Activated gamma-delta T cell treated with Interleukin-2 at 50 U/mL for 16 hours (primary cell): ENCODE results near the gene CELF4.

Source experiments
- DNase-seq: peaks from one replicate; pipeline ENCODE4 v3.0.0-alpha.2; 2020

The CELF4 gene

DNA sequence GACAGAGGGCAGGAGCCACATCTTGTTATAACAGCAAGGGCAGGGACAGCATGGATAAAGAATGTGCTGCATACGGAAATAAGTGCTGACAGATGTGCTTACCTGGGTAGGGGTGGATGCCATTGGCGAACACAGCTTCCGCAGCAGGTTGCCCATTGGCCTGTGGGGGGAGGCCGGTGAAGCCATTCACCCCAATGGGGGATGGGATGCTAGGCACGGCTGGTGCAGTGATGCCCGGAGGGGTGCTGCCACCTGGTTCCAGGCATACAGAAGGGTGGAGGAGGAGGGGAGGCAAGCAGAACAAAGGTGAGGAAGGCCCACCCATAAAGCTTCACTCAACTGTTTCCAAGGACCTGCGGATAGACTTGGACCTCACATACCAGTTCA, 294.9 kb downstream of the CELF4 start:
- no peak for DNase-seq

DNA sequence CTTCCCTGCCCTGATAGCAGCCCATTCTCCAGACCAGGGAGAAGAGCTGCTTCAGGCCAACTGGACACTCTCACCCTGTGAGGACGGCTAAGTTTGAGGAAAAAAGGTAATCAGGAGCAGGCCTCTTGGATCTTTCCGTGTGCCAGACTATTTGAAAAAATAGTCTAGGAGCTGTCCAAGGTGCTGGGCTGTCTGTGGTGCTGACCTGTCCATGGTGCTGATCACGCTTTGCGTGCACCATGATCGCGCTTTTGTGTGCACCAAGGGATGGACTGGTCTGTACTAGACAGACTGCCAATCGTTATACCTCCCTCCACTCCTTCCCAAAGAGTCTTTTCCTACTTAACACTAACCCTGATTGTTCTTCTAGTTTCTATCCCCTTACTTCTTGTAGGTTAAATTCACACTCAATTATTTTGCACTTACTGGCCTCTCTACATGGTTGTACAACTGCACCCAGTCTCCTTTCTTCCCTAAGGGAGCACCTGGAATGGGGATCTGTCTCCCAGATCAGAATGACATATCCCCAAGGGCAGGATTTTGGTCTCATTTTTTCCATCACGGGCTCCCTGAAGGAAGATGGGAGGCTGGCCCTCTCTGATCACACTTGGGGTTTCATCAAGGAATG, 295.4 kb downstream of the CELF4 start:
- DNase-seq, result no peak

DNA sequence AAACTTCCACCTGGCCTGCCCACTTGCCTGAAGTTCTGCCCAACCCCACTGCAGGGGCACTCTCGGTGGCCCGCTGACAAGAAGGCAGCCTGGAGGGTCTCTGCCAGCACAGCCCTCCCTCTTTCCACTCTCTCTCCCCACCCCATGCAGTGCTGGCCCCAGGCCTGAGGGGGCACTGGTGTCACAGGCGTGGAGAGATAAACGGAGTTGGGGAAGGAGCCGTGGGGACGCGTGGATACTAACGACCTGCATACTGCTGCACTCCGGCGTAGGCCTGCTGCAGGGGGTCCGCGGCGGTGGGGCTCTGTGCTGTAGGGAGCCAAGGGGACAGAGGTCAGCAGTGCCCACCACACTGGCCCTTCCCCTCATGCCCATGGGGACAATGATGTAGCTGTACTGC, 299.3 kb downstream of the CELF4 start:
- no peak for DNase-seq

DNA sequence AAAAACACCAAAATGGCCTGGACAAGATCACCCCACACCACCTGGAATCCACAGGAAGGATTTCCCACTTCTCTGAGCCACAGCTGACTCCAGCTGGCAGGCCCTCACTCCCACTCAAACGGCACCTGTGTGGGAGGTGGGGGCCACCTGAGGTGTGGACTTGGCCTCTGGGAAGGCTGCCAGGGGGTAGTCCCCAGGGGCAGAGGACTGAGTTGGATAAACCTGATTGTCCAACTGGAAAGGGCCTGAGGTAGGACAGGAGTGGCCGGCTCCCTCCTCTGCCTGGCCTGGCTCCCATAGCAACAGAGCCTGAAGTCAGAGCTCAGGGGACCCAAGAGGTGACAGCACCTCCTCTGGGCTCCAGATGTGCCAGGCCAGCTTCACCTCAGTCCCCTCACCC, 300.2 kb downstream of the CELF4 start:
- DNase-seq, result no peak

DNA sequence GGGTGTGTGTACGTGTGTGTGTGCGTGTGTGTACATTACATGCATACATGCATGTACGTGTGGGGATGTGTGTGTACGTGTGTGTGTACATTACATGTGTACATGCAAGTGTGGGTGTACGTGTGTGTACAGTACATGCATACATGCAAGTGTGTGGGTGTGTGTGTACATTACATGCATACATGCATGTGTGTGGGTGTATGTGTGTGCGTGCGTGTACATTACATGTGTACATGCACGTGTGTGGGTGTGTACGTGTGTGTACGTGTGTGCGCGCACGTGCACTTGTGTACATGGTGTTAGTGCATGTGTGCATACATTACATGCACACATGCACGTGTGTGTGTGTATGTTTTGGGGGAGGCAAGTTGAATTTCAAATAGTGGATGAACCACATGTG, 300.6 kb downstream of the CELF4 start:
- DNase-seq, result no peak

DNA sequence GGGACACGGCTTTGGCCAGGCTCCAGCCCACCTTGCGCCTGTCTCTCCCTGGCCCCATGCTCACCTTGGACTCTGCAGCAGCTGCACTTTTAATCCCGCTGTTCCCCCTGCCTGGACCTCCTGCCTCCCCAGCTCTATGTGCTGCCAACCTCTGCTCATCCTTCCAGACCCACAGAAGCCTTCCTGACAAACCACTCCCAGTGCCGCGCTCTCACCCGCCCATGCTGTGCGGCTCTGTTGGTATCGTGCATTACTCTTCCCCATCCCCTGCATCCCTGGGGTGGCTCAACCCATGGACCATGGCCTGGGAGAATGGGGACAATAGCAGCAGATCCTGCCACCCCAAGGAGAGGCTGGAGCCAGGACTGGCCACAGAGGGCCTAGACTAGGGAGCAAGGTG, 303.6 kb downstream of the CELF4 start:
- no peak for DNase-seq

DNA sequence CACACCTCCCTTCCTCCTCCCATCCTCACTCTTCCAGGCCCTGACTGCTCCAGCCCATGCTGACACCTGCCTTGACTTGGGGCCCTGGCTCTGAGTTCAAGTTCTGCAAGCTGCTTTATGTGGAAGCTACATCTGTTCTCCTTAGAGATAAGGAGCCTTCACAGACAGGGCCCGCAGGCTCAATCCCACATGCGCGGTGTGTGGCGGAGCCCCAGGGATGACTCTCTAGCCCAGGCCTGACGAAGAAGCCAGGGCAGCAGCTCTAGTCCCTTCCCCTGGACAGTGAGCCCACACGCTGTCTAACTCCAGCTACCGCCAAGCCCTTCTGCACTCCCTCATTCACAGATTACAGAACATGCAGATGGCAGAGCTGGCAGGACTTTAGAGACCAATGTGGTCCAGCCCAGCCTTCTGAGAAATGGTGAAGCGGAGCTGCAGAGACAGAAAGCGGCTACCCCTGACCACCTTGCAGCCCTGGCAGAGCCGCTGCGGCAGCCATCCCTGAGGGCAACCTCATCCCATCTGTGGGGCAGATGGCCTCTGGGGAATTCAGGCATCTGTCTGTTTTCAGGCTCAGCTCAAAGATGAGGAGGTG, 304.3 kb downstream of the CELF4 start:
- no peak for DNase-seq

DNA sequence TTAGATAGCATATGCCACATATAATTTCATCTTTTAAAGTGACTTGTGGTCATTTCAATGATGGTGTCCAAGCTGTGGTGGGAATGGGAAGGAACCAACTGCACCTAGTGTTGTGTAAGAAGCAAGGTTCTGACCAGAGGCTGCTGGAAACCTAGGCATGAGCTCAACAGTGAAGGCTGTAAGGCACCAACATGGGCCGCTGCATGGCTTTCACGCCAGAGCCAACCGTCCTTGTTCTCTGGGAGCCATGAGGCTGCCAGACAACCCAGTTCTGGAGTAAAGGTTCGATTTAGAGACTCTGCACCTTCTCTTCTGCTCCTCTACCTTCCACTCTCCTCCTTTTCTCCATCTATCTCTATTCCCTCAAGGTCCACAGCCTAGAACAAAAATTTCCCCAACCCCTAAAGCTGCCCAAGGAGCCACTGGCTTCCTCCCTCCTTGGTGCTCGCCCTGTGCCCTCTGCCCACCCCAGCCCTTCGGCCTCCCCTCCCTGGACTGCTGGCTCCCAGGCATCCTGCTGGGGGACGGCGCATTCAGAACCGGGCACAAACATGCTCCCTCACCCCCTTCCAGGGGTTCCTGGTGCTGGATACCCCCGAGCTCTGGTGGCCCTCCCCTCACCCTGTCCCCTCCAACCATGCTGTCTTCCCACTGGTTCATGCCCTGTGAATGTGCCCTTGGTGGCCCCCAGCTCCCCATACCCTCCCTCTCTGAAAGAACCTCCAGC, 305.1 kb downstream of the CELF4 start:
- DNase-seq, result no peak

DNA sequence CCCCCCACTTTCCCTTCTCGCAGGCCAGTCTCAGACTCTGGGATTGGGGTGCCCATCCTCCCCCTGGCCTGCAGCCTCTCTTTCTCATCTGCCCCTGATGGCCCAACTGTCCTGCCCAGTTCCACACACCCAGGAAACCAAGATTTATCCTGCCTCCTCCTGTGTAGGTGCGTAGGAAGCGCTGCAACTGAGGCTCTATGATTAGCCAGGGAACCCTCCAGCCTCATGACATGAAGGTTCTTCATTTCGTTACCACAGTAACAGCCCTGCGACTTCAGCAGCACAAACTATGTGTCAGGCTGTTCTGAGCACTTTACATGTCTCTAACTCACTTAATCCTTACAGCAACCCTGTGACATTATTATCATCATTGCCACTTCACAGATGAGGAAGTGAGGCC, 305.9 kb downstream of the CELF4 start:
- no peak for DNase-seq

DNA sequence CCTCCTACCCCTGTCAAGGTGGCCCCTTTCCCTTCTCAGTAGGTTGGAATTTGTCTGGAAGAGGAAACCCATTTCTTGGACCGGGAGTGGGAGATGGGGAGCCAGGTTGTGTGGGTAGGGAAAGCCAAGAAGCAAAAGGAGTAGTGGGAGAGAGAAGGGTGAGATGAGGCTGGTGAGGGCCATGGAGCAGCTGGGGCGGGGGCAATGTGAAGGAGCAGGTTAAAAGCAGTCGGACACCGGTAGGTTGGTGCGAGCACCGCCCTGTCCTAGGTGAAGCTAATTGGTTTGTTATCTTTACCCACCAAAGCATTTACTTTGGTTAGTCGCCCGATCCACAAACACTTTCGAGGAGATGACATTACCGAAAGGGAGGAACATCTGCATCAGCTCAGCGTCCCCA, 306.8 kb downstream of the CELF4 start:
- DNase-seq, result no peak

DNA sequence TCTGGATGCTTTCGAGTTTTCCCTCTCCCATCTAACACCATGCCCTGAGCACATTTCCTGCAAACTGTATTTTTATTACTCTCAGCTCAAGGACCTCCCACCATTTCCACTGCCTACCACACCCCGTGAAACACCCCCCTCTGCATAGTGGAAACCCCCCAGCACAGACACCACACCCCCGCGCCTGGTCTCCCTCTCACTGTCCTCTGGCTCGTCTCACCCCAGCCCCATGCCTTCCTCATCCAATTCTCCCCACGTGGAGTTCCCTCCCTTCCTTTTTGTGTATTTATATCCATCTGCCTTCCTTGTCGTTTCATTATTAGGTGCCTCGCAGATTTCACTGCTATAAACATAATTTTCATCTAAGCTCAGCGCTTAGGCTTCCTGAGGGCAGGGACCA, 307.5 kb downstream of the CELF4 start:
- DNase-seq, result no peak

DNA sequence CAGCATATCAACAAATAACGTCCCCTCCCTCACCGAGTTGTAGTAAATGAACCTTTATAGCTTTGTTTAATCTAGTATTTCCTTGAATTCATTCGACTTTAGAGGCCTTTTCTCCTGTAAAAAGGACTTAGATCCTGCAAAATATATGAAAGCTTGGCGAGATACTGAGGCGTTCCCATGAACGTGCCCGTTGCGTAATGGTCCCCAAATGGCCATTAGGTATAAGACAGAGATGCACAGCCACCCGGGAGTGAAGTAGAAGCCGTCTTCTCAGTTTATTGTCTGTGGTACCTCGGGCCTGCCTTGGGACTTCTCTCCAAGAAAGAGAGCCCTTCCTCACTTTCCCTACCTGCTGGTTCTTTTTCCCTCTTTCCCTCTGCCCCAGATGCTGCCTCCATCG, 310.6 kb downstream of the CELF4 start:
- no peak for DNase-seq

DNA sequence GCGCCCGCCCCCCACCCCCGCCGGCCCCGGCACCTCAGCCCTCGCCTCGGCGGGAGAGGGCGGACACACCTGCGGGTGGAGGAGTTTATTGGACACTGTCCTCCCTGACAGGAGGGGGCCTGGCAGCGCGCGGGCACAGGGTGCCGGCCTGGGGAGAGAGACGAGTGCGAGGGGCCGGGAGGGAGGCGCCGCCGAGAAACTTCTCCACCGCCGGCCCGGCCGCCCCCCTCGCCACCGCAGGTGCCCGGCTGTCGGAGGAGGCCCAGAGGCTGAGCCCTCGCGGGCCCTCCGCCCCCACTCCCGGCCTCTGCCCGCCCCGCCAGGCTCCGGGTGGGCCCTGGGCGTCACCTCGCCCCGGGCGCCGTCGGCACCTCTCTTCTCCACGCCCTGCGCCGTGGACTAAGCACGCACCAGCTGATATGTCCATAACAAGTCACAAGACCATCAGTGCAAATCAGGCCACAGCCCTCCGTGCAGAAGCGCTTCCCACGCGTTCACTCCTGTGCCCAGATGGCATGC, 311.3 kb downstream of the CELF4 start:
- DNase-seq, result no peak

DNA sequence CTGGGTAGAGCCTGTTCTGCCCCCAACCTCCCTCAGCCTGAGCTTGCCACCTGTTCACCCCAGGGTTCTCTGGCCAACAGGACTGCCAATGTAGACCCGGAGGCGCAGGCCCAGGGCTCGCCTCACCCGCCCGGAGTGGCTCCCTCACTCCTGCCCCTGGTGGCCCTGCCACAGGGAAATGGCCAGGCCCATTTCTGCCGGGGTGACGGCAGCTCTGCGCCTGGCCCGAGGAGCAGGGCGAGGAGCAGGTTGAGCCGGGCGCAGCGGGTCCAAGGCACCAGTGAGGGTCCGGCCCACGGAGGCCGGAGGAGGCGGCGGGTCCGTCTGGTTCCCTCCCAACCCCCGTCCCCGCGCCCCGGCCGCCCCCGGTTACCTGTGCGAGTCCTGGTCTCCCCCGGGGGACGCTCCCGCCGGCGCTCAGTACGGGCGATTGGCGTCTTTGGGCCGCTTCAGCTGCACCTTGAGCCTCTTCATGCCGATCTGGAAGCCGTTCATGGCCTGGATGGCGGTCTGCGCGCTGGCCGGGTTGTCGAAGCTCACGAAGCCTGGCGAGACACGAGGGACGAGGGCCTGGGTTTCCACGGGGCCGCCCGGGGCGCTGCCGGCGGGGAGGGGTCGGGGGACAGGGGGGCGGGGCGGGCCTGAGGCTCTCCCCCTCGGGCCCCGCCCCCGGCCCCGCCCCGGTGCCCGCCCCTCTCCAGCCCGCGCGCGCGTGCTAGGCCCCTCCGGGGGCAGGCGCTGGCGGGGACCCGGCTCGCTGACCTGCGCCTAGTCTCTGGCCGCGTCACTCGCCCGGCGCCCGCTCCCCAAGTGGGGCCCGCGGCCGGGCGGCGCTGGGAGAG, 312.0 kb downstream of the CELF4 start:
- no peak for DNase-seq

DNA sequence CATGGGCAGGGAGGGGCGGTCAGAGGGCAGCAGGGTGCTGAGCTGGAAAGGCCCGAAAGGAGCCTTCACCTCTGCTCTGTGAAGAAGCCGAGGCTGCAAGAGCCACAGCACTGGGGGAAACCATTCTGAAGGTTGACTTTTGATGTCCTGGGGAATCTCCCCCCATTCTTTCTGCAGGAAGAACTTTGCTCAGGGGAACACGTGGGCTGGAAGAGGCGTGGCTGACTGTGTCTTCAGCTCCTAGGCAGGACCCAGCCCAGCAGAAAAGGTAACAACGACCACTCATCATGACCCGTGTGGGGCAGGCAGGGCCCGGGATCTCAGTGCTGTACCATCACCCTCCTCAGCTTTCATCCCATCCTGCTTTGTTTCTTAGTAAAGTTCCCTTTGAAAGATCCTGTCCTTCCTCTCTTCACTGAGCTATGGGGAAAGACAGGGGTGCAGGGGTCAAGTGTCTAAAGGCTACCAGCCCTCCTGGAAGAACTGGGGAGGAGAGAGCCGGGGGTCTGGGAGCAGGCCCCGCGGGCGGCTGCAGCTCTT, 312.7 kb downstream of the CELF4 start:
- no peak for DNase-seq

DNA sequence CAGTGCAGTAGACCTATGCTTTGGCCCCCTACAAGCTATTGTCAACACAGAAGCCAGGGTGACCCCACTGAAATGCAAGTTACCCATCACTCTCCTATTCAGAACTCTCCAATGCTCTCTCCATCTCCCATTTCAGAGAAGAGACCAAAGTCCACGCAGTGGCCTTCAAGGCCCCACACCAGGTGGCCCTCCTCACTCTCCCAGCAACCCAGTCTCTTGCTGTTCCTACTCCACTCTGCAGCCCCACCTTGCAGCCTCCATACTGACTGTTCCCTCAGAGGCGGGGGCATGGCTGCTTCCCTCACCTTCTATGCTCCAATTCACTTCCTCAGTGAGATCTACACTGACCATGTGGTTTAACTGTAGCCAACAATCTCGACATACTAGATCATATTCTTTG, 313.3 kb downstream of the CELF4 start:
- no peak for DNase-seq

DNA sequence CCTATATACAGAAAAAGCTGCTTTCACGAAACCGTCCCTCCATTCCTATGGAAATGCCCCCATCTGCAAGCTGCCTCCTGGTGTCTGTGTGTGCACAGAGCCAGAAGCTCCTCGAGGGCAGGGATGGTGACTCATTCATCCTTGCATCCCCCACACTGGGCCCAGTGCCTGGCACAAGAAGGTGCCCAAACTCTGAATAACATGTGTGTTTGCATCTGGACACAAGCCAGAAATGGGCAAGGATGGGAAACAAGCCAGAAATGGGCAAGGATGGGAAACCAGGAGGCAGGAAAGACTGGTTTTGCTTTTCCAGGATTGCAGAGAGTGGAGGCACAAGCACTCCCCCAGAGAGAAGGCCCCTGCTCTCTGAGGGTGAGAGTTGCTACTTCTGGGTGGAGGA, 313.9 kb downstream of the CELF4 start:
- no peak for DNase-seq

DNA sequence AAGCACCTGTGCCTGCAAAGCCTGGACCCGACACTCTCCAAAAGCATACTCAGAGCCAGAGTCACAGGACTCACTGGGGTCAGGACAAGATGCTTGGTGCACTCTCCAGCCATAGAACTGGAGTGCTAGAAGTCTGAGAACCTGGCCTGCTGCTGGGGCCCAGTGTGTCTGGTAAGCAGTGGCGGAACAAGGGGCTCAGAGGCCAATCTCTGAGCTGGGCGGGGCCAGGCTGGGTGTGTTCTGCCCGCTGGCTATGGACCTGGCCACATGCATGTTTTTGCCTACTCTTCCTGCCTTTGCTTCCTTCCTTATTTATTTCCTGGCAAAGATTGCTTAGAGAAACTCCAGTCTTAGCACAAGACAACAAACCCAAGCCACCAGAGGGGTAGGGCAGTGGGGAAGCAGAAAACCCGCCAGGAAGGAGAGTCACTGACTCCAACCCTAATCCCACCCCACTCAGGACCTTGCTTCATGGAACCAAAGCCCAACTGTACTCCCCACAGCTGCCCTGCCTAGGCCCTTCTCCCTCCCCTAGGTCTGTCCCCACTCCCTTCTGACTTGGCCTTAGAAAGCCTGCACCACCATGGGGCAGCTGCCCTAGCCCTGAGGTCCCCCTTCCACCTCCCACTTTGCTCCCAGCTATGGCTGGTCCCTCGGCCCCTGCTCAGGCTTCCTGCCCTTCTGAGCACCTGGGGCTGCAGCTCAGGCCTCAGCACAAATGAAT, 315.5 kb downstream of the CELF4 start:
- DNase-seq, result no peak

DNA sequence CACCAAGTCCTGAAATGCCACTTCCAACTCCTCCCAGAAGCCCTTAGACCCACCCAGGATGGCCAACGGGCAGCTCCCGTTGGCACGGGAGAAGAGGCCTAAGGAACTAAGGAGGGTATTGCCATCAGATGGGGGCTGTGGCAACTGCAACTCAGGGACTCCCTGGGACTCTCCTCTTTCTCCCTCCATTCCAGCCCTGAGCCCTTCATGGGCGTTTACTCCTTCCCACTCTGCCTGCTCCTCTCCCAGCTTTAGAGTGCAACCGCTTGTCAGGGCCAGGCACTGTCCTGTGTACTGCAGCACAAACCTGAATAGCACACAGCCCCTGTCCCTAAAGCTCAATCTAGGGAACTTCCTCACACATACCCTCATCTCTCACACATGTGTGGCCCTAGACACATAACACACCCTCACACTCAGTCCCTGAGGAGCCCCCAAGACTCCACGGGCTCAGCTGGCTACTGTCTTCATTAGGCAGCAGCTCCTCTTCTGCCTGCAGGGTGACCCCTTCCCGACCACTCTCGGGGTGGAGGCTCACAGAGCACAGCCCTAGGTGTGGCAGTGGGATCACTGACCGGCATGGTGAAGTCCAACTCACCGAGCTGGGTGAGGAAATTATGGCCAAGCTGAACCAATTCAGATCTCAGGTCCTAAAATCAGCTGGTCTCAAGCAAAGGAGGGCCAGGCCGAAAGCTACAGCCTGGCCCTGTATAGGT, 316.3 kb downstream of the CELF4 start:
- no peak for DNase-seq

DNA sequence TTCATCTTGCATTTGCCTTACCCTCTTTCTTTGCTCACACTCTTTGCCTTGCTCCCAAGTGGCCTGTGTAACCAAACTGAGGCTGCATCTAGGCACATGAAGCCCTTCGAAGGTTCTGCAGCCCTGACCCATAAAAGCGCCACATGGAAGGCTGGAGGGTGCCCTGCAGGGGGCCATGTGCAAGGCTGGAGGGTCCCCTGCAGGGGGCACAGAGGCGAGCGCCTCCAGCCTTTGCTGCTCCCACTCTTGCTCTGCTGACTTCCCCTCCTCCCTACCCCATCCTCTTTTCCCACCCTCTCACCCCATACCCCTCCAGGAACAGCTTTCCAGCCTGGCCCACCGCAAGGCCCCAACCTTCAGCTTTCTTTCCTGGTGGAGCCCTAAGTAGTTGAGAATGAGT, 317.3 kb downstream of the CELF4 start:
- no peak for DNase-seq

DNA sequence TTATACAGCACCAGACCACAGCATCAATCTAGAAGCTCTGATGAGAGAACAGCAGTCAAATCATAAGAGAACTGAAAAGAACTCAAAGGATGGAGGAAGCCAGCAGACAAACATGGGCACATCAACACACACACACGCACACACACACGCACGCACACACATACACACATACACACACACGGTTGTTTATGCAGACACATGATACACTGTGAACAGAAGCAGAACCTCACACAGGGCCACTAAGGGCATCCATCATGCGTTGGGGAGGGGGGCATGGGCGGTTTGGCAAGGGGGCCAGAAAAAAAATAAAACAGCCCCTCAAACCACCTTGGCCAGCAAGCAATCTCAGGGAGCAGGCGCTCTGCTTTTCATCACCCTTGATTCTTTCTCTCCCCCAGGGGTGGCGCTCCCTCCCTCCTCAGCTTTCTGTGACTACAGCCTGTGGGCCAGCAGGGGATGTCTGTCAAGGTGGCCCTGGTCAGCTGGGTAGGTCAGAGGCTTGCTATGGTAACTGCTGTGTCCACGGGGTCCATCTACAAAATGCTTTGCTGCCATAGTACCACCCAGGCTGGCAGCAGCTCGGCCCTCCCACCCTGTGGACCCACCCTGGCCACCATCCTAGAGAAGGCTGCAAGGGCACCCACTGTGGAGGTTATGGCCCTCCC, 318.0 kb downstream of the CELF4 start:
- no peak for DNase-seq
